ENCODE measurements around the gene ZNF646.
A peak's percentile ranks its signal among the peaks of the same experiment; 100 is the strongest.

The ZNF646 gene

GRCh38 chr16:31071861-31072260 lies 2.4 kb upstream of the ZNF646 start:
- no peak for DNase-seq (ENCODE audit: low read depth, low spot score)
- Histone ChIP-seq H3K4me3 (ENCODE audit: insufficient read length, low read depth) (peak overlapping the region; percentile 95), H3K36me3 (ENCODE audit: insufficient read depth, insufficient read length, low read length) (peaks cover 19% of the 10 kb centered on the region), H3K9ac (ENCODE audit: insufficient read length, low read depth) (peak overlapping the region; percentile 95), H3K27me3 (ENCODE audit: insufficient read depth, insufficient read length) (no peaks in the 10 kb centered on the region), H3K4me1 (ENCODE audit: insufficient read depth, insufficient read length) (no peaks in the 10 kb centered on the region), H3K9me3 (ENCODE audit: insufficient read depth, low read length) (no peaks in the 10 kb centered on the region)
- TF ChIP-seq SUZ12 (IDR thresholded peaks at IDR 0.05; ENCODE audit: extremely low read depth, insufficient read depth, insufficient read length), result no peak
- TF ChIP-seq YY1 (IDR thresholded peaks at IDR 0.05; ENCODE audit: insufficient read depth, insufficient read length), result no peak
- no peak for TF ChIP-seq ZNF274 (IDR thresholded peaks at IDR 0.05; ENCODE audit: low read depth, low read length)

DNA sequence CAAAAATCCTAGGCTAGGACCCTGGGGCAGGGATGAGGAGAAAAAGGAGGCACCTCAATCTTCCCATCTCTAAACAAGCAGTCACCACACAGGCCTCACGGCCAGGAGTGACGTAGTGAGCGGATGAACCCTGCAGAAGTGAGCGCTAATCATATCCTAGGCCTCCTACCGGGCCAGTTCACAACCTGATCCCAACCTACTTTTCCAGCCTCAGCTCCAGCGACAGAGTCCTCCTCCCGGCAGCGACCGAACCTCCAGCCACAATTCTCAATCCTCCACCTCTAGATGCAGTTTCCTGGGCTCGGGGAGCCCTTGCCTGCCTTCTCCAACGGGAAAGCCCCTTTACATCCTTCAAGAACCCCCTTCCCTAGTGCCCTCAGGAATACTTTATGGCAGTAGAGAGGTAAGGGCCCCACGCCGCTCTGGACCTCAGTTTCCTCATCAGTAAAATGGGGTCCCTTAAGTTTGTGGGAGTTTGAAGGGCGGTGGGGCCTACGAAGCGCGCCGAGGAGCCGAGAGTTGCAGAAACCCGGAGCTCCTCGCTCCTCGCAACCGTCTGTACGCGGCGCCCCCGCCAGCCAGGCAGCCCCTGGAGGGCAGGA lies 1.6 kb upstream of the ZNF646 start:
- no peak for DNase-seq (ENCODE audit: low read depth, low spot score)

DNA sequence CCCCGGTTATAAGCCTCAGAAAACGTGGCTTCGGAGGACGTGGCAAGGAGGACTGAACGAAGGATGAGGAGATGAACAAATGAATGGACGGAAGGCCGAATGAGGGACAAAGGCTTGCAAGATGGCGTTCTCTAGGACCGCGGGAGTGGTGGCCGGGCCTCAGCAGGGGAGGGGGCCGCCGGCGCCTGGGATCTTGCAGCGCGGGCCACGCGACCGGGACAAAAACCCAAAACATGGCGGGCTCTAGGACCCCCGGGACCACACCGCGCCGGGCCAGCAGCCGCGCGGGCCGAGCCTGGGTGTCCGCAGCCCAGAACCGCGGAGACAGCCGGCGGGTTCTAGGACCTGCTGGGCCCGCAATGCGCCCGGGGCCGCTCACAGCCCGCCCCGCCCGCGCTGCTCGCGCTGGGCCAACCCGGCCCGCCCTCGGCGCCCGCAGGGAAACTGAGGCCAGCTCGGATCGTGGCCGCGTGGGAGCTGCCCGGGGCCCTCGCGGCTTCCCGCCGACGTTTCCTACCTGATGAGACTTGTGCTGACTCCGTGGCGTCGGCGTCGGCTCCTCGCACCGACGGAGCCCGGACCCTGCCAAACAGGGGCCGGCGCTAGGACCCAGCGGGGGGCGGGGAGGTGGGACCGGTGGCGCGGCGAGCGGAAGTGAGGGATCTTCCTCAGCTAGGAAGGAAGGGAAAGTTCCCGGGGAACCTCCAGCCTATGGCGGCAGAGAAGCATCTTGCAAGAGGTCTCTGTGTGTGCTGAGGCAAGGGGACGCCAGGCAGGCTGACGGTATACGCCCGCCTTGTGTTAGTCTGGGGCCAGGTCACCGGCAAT lies 866 bp upstream of the ZNF646 start:
- Histone ChIP-seq H3K4me3 (ENCODE audit: insufficient read length, low read depth) (peak overlapping the region; percentile 95), H3K27me3 (ENCODE audit: insufficient read depth, insufficient read length) (no peaks in the 10 kb centered on the region), H3K9ac (ENCODE audit: insufficient read length, low read depth) (peak overlapping the region; percentile 95), H3K36me3 (ENCODE audit: insufficient read depth, insufficient read length, low read length) (peaks cover 28% of the 10 kb centered on the region), H3K4me1 (ENCODE audit: insufficient read depth, insufficient read length) (no peaks in the 10 kb centered on the region), H3K9me3 (ENCODE audit: insufficient read depth, low read length) (no peaks in the 10 kb centered on the region)
- DNase-seq (ENCODE audit: low read depth, low spot score), result peak; percentile 81
- TF ChIP-seq ZNF274 (IDR thresholded peaks at IDR 0.05; ENCODE audit: low read depth, low read length) (no peak), SUZ12 (IDR thresholded peaks at IDR 0.05; ENCODE audit: extremely low read depth, insufficient read depth, insufficient read length) (no peak)

More for the DNA sequence above, 1.6 kb upstream of the ZNF646 start:
- Histone ChIP-seq H3K9me3 (ENCODE audit: insufficient read depth, low read length) (no peaks in the 10 kb centered on the region), H3K4me3 (ENCODE audit: insufficient read length, low read depth) (peak overlapping the region; percentile 95), H3K36me3 (ENCODE audit: insufficient read depth, insufficient read length, low read length) (peaks cover 24% of the 10 kb centered on the region), H3K27me3 (ENCODE audit: insufficient read depth, insufficient read length) (no peaks in the 10 kb centered on the region), H3K9ac (ENCODE audit: insufficient read length, low read depth) (peak overlapping the region; percentile 95), H3K4me1 (ENCODE audit: insufficient read depth, insufficient read length) (no peaks in the 10 kb centered on the region)
- TF ChIP-seq YY1 (IDR thresholded peaks at IDR 0.05; ENCODE audit: insufficient read depth, insufficient read length) (no peak), ZNF274 (IDR thresholded peaks at IDR 0.05; ENCODE audit: low read depth, low read length) (no peak), SUZ12 (IDR thresholded peaks at IDR 0.05; ENCODE audit: extremely low read depth, insufficient read depth, insufficient read length) (no peak)

GRCh38 chr16:31074814-31075183 lies 577 bp downstream of the ZNF646 start:
- TF ChIP-seq YY1 (IDR thresholded peaks at IDR 0.05; ENCODE audit: insufficient read depth, insufficient read length) (no peak), SUZ12 (IDR thresholded peaks at IDR 0.05; ENCODE audit: extremely low read depth, insufficient read depth, insufficient read length) (no peak), ZNF274 (IDR thresholded peaks at IDR 0.05; ENCODE audit: low read depth, low read length) (no peak)
- DNase-seq (ENCODE audit: low read depth, low spot score), result no peak
- Histone ChIP-seq H3K27me3 (ENCODE audit: insufficient read depth, insufficient read length) (no peaks in the 10 kb centered on the region), H3K4me1 (ENCODE audit: insufficient read depth, insufficient read length) (no peaks in the 10 kb centered on the region), H3K36me3 (ENCODE audit: insufficient read depth, insufficient read length, low read length) (peaks cover 42% of the 10 kb centered on the region), H3K9me3 (ENCODE audit: insufficient read depth, low read length) (no peaks in the 10 kb centered on the region), H3K4me3 (ENCODE audit: insufficient read length, low read depth) (peak overlapping the region; percentile 95), H3K9ac (ENCODE audit: insufficient read length, low read depth) (peak overlapping the region; percentile 95)

GRCh38 chr16:31076319-31076718 lies 2.1 kb downstream of the ZNF646 start:
- peaks cover 58% of the 10 kb centered on the region for H3K36me3 ChIP-seq (ENCODE audit: insufficient read depth, insufficient read length, low read length)
- no peaks in the 10 kb centered on the region for H3K27me3 ChIP-seq (ENCODE audit: insufficient read depth, insufficient read length)
- no peak for DNase-seq (ENCODE audit: low read depth, low spot score)
- TF ChIP-seq ZNF274 (IDR thresholded peaks at IDR 0.05; ENCODE audit: low read depth, low read length) (no peak), YY1 (IDR thresholded peaks at IDR 0.05; ENCODE audit: insufficient read depth, insufficient read length) (no peak), SUZ12 (IDR thresholded peaks at IDR 0.05; ENCODE audit: extremely low read depth, insufficient read depth, insufficient read length) (no peak)
- H3K4me1 ChIP-seq (ENCODE audit: insufficient read depth, insufficient read length), result peaks cover 6% of the 10 kb centered on the region
- H3K9me3 ChIP-seq (ENCODE audit: insufficient read depth, low read length), result no peaks in the 10 kb centered on the region
- no peak overlapping the region for H3K9ac ChIP-seq (ENCODE audit: insufficient read length, low read depth)
- no peak overlapping the region for H3K4me3 ChIP-seq (ENCODE audit: insufficient read length, low read depth)

GRCh38 chr16:31077024-31077423 lies 2.8 kb downstream of the ZNF646 start:
- TF ChIP-seq ZNF274 (IDR thresholded peaks at IDR 0.05; ENCODE audit: low read depth, low read length) (no peak), SUZ12 (IDR thresholded peaks at IDR 0.05; ENCODE audit: extremely low read depth, insufficient read depth, insufficient read length) (no peak), YY1 (IDR thresholded peaks at IDR 0.05; ENCODE audit: insufficient read depth, insufficient read length) (no peak)
- no peaks in the 10 kb centered on the region for H3K9me3 ChIP-seq (ENCODE audit: insufficient read depth, low read length)
- no peak overlapping the region for H3K4me3 ChIP-seq (ENCODE audit: insufficient read length, low read depth)
- no peak overlapping the region for H3K9ac ChIP-seq (ENCODE audit: insufficient read length, low read depth)
- no peaks in the 10 kb centered on the region for H3K27me3 ChIP-seq (ENCODE audit: insufficient read depth, insufficient read length)
- DNase-seq (ENCODE audit: low read depth, low spot score), result no peak
- H3K36me3 ChIP-seq (ENCODE audit: insufficient read depth, insufficient read length, low read length), result peaks cover 65% of the 10 kb centered on the region
- peaks cover 6% of the 10 kb centered on the region for H3K4me1 ChIP-seq (ENCODE audit: insufficient read depth, insufficient read length)

GRCh38 chr16:31077592-31078396 lies 3.6 kb downstream of the ZNF646 start:
- Histone ChIP-seq H3K9me3 (ENCODE audit: insufficient read depth, low read length) (no peaks in the 10 kb centered on the region), H3K36me3 (ENCODE audit: insufficient read depth, insufficient read length, low read length) (peaks cover 72% of the 10 kb centered on the region), H3K27me3 (ENCODE audit: insufficient read depth, insufficient read length) (no peaks in the 10 kb centered on the region), H3K4me3 (ENCODE audit: insufficient read length, low read depth) (no peak overlapping the region), H3K4me1 (ENCODE audit: insufficient read depth, insufficient read length) (peaks cover 6% of the 10 kb centered on the region), H3K9ac (ENCODE audit: insufficient read length, low read depth) (no peak overlapping the region)
- DNase-seq (ENCODE audit: low read depth, low spot score), result no peak
- TF ChIP-seq YY1 (IDR thresholded peaks at IDR 0.05; ENCODE audit: insufficient read depth, insufficient read length) (no peak), SUZ12 (IDR thresholded peaks at IDR 0.05; ENCODE audit: extremely low read depth, insufficient read depth, insufficient read length) (no peak), ZNF274 (IDR thresholded peaks at IDR 0.05; ENCODE audit: low read depth, low read length) (no peak)
